ENCODE results near the gene ADM2. TPM values are rescaled to one million over a fixed set of nuclear protein-coding genes. Genes with fewer than 3 reads are reported as not detected.

The ADM2 gene
- total RNA-seq, 1 experiment from 2014 or later, result 11.9 TPM

GRCh38 chr22:50531546-50531961 is 50.2 kb downstream of the ADM2 start:
- Histone ChIP-seq H3K9ac (ENCODE audit: extremely low read depth, insufficient read length, low read length) (no peak overlapping the region), H3K4ac (ENCODE audit: low read depth, low read length) (no peak overlapping the region), H2BK120ac (ENCODE audit: low read depth, low read length, poor library complexity, severe bottlenecking) (no peak overlapping the region), H3K4me2 (ENCODE audit: insufficient read depth, insufficient read length, low read length) (peak overlapping the region; percentile 34), H3K79me2 (ENCODE audit: insufficient read depth, low read length) (no peaks in the 10 kb centered on the region), H3K27ac (ENCODE audit: insufficient read length, low read depth, low read length) (no peak overlapping the region), H3K56ac (ENCODE audit: insufficient read length, low read depth, low read length) (no peak overlapping the region), H3T11ph (ENCODE audit: low read length) (no peak overlapping the region), H2BK20ac (ENCODE audit: low read depth, low read length, poor library complexity, severe bottlenecking) (no peak overlapping the region), H3K79me1 (ENCODE audit: insufficient read depth, low read depth, low read length, poor library complexity, severe bottlenecking) (no peaks in the 10 kb centered on the region), H4K5ac (ENCODE audit: insufficient read length, low read depth, low read length) (no peak overlapping the region), H4K20me1 (ENCODE audit: control insufficient read depth, insufficient read depth, insufficient read length) (no peaks in the 10 kb centered on the region), H4K8ac (replicated peaks; ENCODE audit: insufficient read length, low read depth, low read length) (no peak overlapping the region), H3K23me2 (ENCODE audit: insufficient read length, low read depth, low read length, poor library complexity, severe bottlenecking) (peaks cover 18% of the 10 kb centered on the region), H2BK12ac (ENCODE audit: insufficient read length, low read depth, low read length) (no peak overlapping the region), H2BK5ac (ENCODE audit: insufficient read length, low read length) (no peak overlapping the region), H3K9me3 (ENCODE audit: control insufficient read depth, low read depth, low read length) (no peaks in the 10 kb centered on the region), H2BK15ac (ENCODE audit: low read depth, low read length) (no peak overlapping the region), H3K14ac (ENCODE audit: insufficient read depth, low read length) (no peak overlapping the region), H3K4me1 (ENCODE audit: insufficient read depth, low read length) (no peaks in the 10 kb centered on the region), H2AFZ (ENCODE audit: low read length) (no peak overlapping the region), H2AK5ac (ENCODE audit: insufficient read length, low read length) (no peak overlapping the region), H4K91ac (ENCODE audit: insufficient read length, low read depth, low read length) (no peak overlapping the region), H3K23ac (ENCODE audit: insufficient read length, low read depth, low read length) (no peak overlapping the region), H3K18ac (ENCODE audit: insufficient read length, low read depth, low read length) (no peak overlapping the region), H3K27me3 (ENCODE audit: insufficient read depth, low read length) (peaks cover 37% of the 10 kb centered on the region; the same call in 1 of the 2 replicates)
- no peaks in the 10 kb centered on the region; a peak in 1 of 5 replicates for H3K9me3 Mint-ChIP-seq
- TF ChIP-seq CTCF (conservative IDR thresholded peaks at IDR 0.05), result no peak
- H3K4me1 Mint-ChIP-seq, result peaks cover 15 to 20% of the 10 kb centered on the region in 2 experiments
- peak overlapping the region; percentile 56 to 80; a peak in 3 of 5 replicates for H3K4me3 Mint-ChIP-seq
- no CpG with 5 or more reads among the region's 44 CpGs for WGBS (ENCODE audit: extremely low coverage, insufficient read length, low lambda C conversion rate)
- no peak for DNase-seq
- peaks cover 78% of the 10 kb centered on the region for H3K27me3 Mint-ChIP-seq (ENCODE audit: low read depth)
- no peaks in the 10 kb centered on the region; a peak in 1 of 7 replicates for H3K36me3 Mint-ChIP-seq (ENCODE audit: insufficient read depth in 1 of 3, low read depth in 3 of 3)
- no peak overlapping the region for H3K27ac Mint-ChIP-seq
